ENCODE results near the gene TNFAIP8L3. TPM values are rescaled to one million over a fixed set of nuclear protein-coding genes. Genes with fewer than 3 reads are reported as not detected.
A peak's percentile ranks its signal among the peaks of the same experiment; 100 is the strongest.

TNFAIP8L3 gene
- total RNA-seq, 4 donors from 2014 or later = 13.4 to 26.4 (median 15.6) TPM

GRCh38 chr15:51092480-51093040 lies 2.1 kb downstream of the TNFAIP8L3 start:
- H3K27me3 ChIP-seq = no peaks in the 10 kb centered on the region
- H3K4me1 ChIP-seq = peaks cover 16 to 83% (median 60%) of the 10 kb centered on the region in 4 donors
- 75% methylated on average over 12 of the region's 12 CpGs for WGBS
- DNase-seq (ENCODE audit: extremely low spot score) = peak; percentile 81
- intact Hi-C loops (cut with DNase I) = no loop called here
- H3K4me3 ChIP-seq = peak overlapping the region in 3 of 4 donors; percentile 74 to 88 (median 78)
- H3K27ac ChIP-seq (replicated peaks in 1 of 4) = peak overlapping the region; percentile 84 to 93 (median 87)
- TF ChIP-seq POLR2A (IDR thresholded peaks at IDR 0.05; ENCODE audit: low read depth) (no peak), EP300 (IDR thresholded peaks at IDR 0.05) (no peak), CTCF (IDR thresholded peaks at IDR 0.05) (no peak), POLR2AphosphoS5 (IDR thresholded peaks at IDR 0.05) (no peak)
- H3K9me3 ChIP-seq = no peaks in the 10 kb centered on the region
- no peaks in the 10 kb centered on the region for H3K36me3 ChIP-seq

DNA sequence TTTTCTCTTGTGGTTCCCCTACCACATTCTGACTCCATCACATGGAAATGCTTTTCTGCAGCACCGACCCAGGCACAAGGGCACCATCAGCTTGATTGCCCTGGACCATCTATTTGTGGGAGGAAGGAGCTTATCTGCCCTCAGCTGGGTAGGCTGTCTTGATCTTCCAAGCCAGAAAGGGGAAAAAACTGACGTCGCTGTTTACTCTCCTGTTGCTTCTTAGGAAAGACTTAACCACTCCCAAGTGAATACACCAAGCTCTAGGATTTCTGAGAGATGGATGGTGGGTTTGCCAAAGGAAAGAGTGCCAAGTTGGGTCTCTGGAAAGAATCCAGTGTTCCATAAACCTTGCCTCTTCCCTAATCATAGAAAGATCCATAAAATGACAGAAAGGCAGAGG lies 4.0 kb downstream of the TNFAIP8L3 start:
- H3K27ac ChIP-seq (replicated peaks in 1 of 4) = peak overlapping the region; percentile 37 to 66 (median 57)
- no peaks in the 10 kb centered on the region for H3K9me3 ChIP-seq
- no peak for TF ChIP-seq POLR2A (IDR thresholded peaks at IDR 0.05; ENCODE audit: low read depth)
- no peak for TF ChIP-seq EP300 (IDR thresholded peaks at IDR 0.05)
- TF ChIP-seq POLR2AphosphoS5 (IDR thresholded peaks at IDR 0.05) = no peak
- TF ChIP-seq CTCF (IDR thresholded peaks at IDR 0.05) = no peak
- no peak overlapping the region for H3K4me3 ChIP-seq
- no peak for DNase-seq (ENCODE audit: extremely low spot score)
- H3K36me3 ChIP-seq = no peaks in the 10 kb centered on the region
- WGBS = 76% methylated on average over 3 of the region's 3 CpGs
- intact Hi-C loops (cut with DNase I) = no loop called here
- H3K4me1 ChIP-seq = peaks cover 13 to 87% (median 68%) of the 10 kb centered on the region in 4 donors
- H3K27me3 ChIP-seq = no peaks in the 10 kb centered on the region

DNA sequence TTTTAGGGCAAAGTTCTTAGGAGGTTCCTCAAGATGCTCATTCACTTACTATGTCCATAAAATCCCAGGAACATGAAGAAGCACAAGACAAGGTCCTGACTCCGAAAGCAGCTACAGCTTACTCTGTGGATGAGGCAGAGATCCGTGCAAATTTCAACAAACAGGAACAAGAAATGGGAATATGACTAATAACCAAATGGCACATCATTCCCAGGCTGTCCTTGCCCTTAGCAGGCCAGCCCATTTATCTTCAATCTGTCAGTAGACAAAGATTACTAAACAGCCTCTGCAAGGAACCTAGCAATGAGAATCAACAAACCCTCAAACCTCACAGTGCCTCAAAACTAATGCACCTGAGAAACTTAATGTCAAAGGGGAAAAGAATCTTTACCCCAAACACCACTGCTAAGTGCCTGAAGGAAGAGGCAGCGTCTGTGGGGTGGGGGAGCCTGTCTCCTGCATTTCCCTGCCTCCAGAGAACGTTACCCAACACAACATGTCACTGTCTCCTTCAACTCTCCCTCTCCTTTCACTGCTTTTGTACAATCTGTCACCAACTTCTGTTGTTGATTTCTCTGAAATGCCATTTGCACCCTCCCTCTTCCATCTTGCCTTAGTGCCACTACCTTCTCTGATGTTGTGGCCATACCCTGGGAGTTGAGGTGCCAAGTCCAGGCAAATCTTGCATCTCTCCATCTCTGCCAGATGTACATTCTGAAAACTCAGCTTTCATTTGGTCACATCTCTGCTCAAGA lies 4.8 kb downstream of the TNFAIP8L3 start:
- DNase-seq (ENCODE audit: extremely low spot score) = no peak
- WGBS = 55% methylated on average over 4 of the region's 4 CpGs
- Histone ChIP-seq H3K27ac (replicated peaks in 1 of 4) (peak overlapping the region; percentile 37 to 66 (median 57)), H3K36me3 (no peaks in the 10 kb centered on the region), H3K4me3 (no peak overlapping the region), H3K27me3 (no peaks in the 10 kb centered on the region), H3K4me1 (peaks cover 8 to 87% (median 66%) of the 10 kb centered on the region in 4 donors), H3K9me3 (no peaks in the 10 kb centered on the region)
- TF ChIP-seq POLR2A (IDR thresholded peaks at IDR 0.05; ENCODE audit: low read depth) (no peak), CTCF (IDR thresholded peaks at IDR 0.05) (no peak), EP300 (IDR thresholded peaks at IDR 0.05) (no peak), POLR2AphosphoS5 (IDR thresholded peaks at IDR 0.05) (peak in 1 of 2 donors; percentile 56)
- intact Hi-C loops (cut with DNase I) = no loop called here

DNA sequence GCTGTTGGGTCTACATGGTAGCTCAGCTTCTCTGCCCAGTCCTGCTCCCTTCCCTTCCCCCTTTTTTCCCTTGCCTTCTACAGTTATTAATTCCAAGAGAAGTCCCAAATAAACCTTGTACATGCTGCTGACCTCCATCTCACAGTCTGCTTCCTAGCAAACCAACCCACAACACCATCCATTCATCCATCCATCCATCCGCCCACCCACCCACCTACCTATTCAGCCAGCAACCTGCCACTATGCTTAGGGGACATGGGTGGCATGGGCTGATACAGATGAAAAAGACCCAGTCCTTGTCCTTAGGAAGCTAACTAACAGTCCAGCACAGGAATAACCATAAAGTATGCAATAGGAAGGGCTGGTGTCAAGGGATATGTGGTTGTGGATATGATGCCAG lies 5.7 kb downstream of the TNFAIP8L3 start:
- WGBS = 100% methylated on average over 1 of the region's 1 CpG
- Histone ChIP-seq H3K36me3 (no peaks in the 10 kb centered on the region), H3K27me3 (no peaks in the 10 kb centered on the region), H3K9me3 (no peaks in the 10 kb centered on the region), H3K27ac (replicated peaks in 1 of 4) (peak overlapping the region; percentile 35 to 54 (median 44)), H3K4me1 (peaks cover 8 to 95% (median 67%) of the 10 kb centered on the region in 4 donors), H3K4me3 (no peak overlapping the region)
- no peak for TF ChIP-seq POLR2AphosphoS5 (IDR thresholded peaks at IDR 0.05)
- TF ChIP-seq POLR2A (IDR thresholded peaks at IDR 0.05; ENCODE audit: low read depth) = no peak
- no peak for TF ChIP-seq EP300 (IDR thresholded peaks at IDR 0.05)
- no peak for TF ChIP-seq CTCF (IDR thresholded peaks at IDR 0.05)
- intact Hi-C loops (cut with DNase I) = no loop called here
- no peak for DNase-seq (ENCODE audit: extremely low spot score)
